Measurements from ENCODE around the gene IFIH1.

DNA sequence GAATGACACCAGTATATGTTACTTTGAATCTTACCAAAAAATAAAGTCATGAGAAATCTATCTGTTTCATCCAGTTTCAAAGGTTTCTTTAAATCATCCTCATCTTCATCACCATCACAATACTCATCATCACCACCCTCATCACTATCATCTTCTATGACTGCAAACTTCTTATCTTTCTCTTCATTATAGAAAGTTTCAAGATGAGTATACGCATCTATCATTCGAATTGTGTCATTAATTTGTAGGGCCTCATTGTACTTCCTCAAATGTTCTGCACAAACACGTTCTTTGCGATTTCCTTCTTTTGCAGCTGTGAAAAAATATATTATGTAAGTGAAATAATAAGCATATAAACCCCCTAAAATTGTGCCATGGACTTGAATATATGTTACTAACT lies 41.1 kb downstream of the IFIH1 start:
- no peak for TF ChIP-seq CTCF (IDR thresholded peaks at IDR 0.05)
- no peak for TF ChIP-seq POLR2A (IDR thresholded peaks at IDR 0.05)
